Measurements from ENCODE around the gene CHD9NB. TPM values are rescaled to one million over a fixed set of nuclear protein-coding genes. Genes with fewer than 3 reads are reported as not detected.

Gene CHD9NB
- total RNA-seq, 3 donors from 2014 or later (not counting 1 experiment from before 2014, with no cell fraction given) = 0.26 TPM; not detected in 2

- Mint-ChIP-seq H3K27ac (peak overlapping the region in 1 of 2 donors; percentile 38), H3K4me1 (peaks cover 10 to 50% of the 10 kb centered on the region in 2 donors), H3K27me3 (ENCODE audit: low read depth in 2 of 2) (no peaks in the 10 kb centered on the region), H3K36me3 (no peaks in the 10 kb centered on the region), H3K4me3 (no peak overlapping the region), H3K9me3 (no peaks in the 10 kb centered on the region)
- intact Hi-C loops (cut with micrococcal nuclease) = no loop called here
- no peak for TF ChIP-seq CTCF (IDR thresholded peaks at IDR 0.05)
- no peak for DNase-seq
- Histone ChIP-seq H3K27ac (ENCODE audit: low read length) (no peak overlapping the region), H3K4me3 (ENCODE audit: low read length) (no peak overlapping the region), H3K9me3 (ENCODE audit: control insufficient read depth, insufficient read depth, low read length) (no peaks in the 10 kb centered on the region), H3K27me3 (ENCODE audit: control insufficient read depth, insufficient read depth, low read length) (no peaks in the 10 kb centered on the region), H3K36me3 (ENCODE audit: control insufficient read depth, insufficient read depth, low read length) (peaks cover 2% of the 10 kb centered on the region), H3K4me1 (ENCODE audit: control insufficient read depth, insufficient read depth, low read length) (no peaks in the 10 kb centered on the region)
- no peak for ATAC-seq
- 96% methylated on average over 4 of the region's 4 CpGs for WGBS (ENCODE audit: insufficient coverage)
Measured at GRCh38 chr16:53082509-53082908, 29.8 kb upstream of the CHD9NB start.

GRCh38 chr16:53081686-53082407 is 29.1 kb upstream of the CHD9NB start:
- H3K36me3 Mint-ChIP-seq = no peaks in the 10 kb centered on the region
- Histone ChIP-seq H3K4me3 (ENCODE audit: low read length) (no peak overlapping the region), H3K9me3 (ENCODE audit: control insufficient read depth, insufficient read depth, low read length) (no peaks in the 10 kb centered on the region), H3K36me3 (ENCODE audit: control insufficient read depth, insufficient read depth, low read length) (peaks cover 2% of the 10 kb centered on the region), H3K27me3 (ENCODE audit: control insufficient read depth, insufficient read depth, low read length) (no peaks in the 10 kb centered on the region), H3K4me1 (ENCODE audit: control insufficient read depth, insufficient read depth, low read length) (no peaks in the 10 kb centered on the region), H3K27ac (ENCODE audit: low read length) (no peak overlapping the region)
- 100% methylated on average over 3 of the region's 3 CpGs for WGBS (ENCODE audit: insufficient coverage)
- H3K27me3 Mint-ChIP-seq (ENCODE audit: low read depth in 2 of 2) = no peaks in the 10 kb centered on the region
- H3K27ac Mint-ChIP-seq = no peak overlapping the region
- ATAC-seq = no peak
- DNase-seq = no peak
- no peaks in the 10 kb centered on the region for H3K9me3 Mint-ChIP-seq
- peaks cover 10 to 50% of the 10 kb centered on the region in 2 donors for H3K4me1 Mint-ChIP-seq
- intact Hi-C loops (cut with micrococcal nuclease) = no loop called here
- no peak overlapping the region for H3K4me3 Mint-ChIP-seq
- TF ChIP-seq CTCF (IDR thresholded peaks at IDR 0.05) = no peak

GRCh38 chr16:53081032-53081424 is 28.3 kb upstream of the CHD9NB start:
- Mint-ChIP-seq H3K4me1 (peaks cover 10 to 49% of the 10 kb centered on the region in 2 donors), H3K27me3 (ENCODE audit: low read depth in 2 of 2) (no peaks in the 10 kb centered on the region), H3K4me3 (no peak overlapping the region), H3K36me3 (no peaks in the 10 kb centered on the region), H3K27ac (no peak overlapping the region), H3K9me3 (no peaks in the 10 kb centered on the region)
- TF ChIP-seq CTCF (IDR thresholded peaks at IDR 0.05) = no peak
- Histone ChIP-seq H3K4me1 (ENCODE audit: control insufficient read depth, insufficient read depth, low read length) (no peaks in the 10 kb centered on the region), H3K9me3 (ENCODE audit: control insufficient read depth, insufficient read depth, low read length) (no peaks in the 10 kb centered on the region), H3K27me3 (ENCODE audit: control insufficient read depth, insufficient read depth, low read length) (no peaks in the 10 kb centered on the region), H3K27ac (ENCODE audit: low read length) (no peak overlapping the region), H3K36me3 (ENCODE audit: control insufficient read depth, insufficient read depth, low read length) (peaks cover 2% of the 10 kb centered on the region), H3K4me3 (ENCODE audit: low read length) (no peak overlapping the region)
- no peak for DNase-seq
- intact Hi-C loops (cut with micrococcal nuclease) = no loop called here
- no peak for ATAC-seq

Data from natural killer cell (primary cell).